Measurements from ENCODE around the gene OR10H2. TPM values are rescaled to one million over a fixed set of nuclear protein-coding genes. Genes with fewer than 3 reads are reported as not detected.
"Not testable (repeated sequence)": the region's sequence is repeated elsewhere in the genome, so short reads cannot be mapped to it uniquely, and the experiment has no call there.

The OR10H2 gene
- polyA plus RNA-seq, 1 donor, result not detected

GRCh38 chr19:15769586-15769985, 41.8 kb downstream of the OR10H2 start:
- DNase-seq (ENCODE audit: low read depth), result no peak

- not testable (repeated sequence) for DNase-seq (ENCODE audit: low read depth)
Observed at GRCh38 chr19:15774159-15774558, 46.3 kb downstream of the OR10H2 start.

DNA sequence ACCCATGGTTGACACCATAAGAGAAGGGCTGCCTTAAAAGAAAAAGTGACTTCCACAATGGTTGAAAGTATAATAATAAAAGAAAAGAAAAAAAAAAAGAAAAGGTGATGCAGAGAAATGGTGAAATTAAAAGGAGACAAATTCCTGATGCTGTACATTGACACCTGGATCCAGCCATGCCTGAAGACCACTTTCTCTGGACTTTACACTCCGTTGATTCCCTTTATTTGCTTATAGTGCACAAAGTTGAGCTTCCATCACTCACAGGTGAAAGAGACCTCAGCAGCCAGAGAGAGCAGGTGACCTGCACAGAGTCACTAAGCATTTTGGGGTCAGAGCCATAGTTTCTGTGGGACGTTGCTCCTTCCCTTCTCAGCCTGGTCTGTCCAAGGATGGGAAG, 47.4 kb downstream of the OR10H2 start:
- no peak for DNase-seq (ENCODE audit: low read depth)

DNA sequence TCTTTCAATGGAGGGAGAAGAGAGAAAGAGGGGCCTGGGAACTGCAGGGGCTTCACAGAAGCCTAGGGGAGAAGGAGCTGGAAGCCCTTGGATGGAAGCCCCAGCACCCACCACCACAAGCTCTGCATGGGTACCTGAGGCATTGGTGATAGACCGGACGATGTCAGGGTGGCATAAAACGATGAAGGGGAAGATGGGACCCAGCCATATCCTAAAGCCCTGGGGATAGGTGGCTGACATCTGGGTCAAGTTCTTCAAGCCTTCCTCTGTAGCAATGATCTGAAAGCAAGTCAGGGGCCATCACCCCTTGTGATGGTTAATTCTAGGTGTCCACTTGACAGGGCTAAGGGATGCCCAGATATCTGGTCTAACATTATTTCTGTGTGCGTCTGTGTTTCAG, 48.4 kb downstream of the OR10H2 start:
- DNase-seq (ENCODE audit: low read depth), result no peak

DNA sequence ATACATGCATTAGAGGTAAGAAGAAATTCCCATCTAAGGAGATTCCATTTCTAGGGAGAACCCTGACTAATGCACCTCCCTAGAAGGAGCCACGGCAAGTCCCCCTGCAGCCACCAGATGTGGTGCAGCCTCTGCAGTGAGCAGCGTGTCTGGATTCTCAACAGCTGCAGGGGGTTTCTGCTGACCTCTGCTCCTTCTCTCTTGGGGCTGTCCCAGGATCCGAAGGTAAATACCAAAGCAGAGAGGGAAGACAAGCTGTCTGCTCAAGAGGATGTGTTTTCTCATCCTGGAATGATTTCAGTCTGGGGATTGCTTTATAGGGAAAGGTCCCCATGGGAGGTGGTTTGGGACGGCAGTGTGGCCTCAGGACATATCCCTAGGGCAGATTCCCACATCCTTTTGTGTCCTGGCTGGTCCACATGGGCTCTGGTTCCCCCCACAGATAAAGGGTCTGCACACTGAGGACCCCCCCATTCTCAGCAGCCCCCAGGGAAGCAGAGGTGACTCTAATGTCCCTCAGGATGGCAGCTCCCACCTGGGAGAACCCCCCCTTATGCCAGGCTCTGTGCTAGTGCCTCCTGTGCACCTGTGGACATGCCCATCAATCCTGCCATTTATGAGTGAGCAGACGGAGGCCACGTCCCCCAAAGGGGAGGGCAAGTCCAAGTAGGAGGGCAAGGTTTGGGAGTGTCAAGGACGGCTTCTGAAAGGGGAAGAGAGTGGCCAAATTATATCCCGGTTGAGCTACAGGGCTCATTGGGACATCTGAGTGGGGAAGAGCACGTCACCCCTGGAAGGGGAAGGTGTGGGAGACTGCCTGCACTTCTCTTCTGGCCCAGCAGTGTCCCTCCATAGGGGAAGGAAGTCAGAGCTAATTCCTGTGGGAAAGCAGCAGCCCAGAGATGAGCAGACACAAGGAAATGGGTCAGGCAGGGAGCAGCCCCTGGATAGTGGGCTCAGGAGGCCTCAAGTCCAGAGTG, 49.5 kb downstream of the OR10H2 start:
- no peak for DNase-seq (ENCODE audit: low read depth)

Other genes starting within 250 kb of the OR10H2 start
- not detected for gene PGLYRP2, start 248.5 kb upstream of the OR10H2 start, polyA plus RNA-seq (ENCODE audit: insufficient read length)
- not detected for gene CYP4F22, start 219.5 kb upstream of the OR10H2 start, polyA plus RNA-seq (ENCODE audit: insufficient read length)
- gene CYP4F8, start 112.8 kb upstream of the OR10H2 start, polyA plus RNA-seq (ENCODE audit: insufficient read length), result not detected
- 0.24 TPM for gene CYP4F3, start 87.1 kb upstream of the OR10H2 start, polyA plus RNA-seq (ENCODE audit: insufficient read length)
- 0.62 TPM for gene CYP4F12, start 54.9 kb upstream of the OR10H2 start, polyA plus RNA-seq (ENCODE audit: insufficient read length)
- gene OR10H3, start 10.0 kb downstream of the OR10H2 start, polyA plus RNA-seq (ENCODE audit: insufficient read length), result not detected
- gene OR10H5, start 59.6 kb downstream of the OR10H2 start, polyA plus RNA-seq (ENCODE audit: insufficient read length), result 0.04 TPM
- 0.04 TPM for gene OR10H1, start 87.6 kb downstream of the OR10H2 start, polyA plus RNA-seq (ENCODE audit: insufficient read length)
- gene CYP4F2, start 170.1 kb downstream of the OR10H2 start, polyA plus RNA-seq (ENCODE audit: insufficient read length), result not detected
- gene CYP4F11, start 206.5 kb downstream of the OR10H2 start, polyA plus RNA-seq (ENCODE audit: insufficient read length), result not detected
- not detected for gene OR10H4, start 221.0 kb downstream of the OR10H2 start, polyA plus RNA-seq (ENCODE audit: insufficient read length)